Natural killer cell (primary cell): Measurements from ENCODE around the gene SGCD. TPM values are rescaled to one million over a fixed set of nuclear protein-coding genes. Genes with fewer than 3 reads are reported as not detected.

Source experiments
- ATAC-seq, 3 donors: fragments of 150-1000 bp in 2 of 3; fragments of 200-7000 bp in 1 of 3; cut with Tn5 transposase; 1 replicate in 1 of 3; 2 replicates in 2 of 3; pipeline ENCODE4 v1.10.0; 2021; ENCODE audit warnings: mild to moderate bottlenecking in 2 of 3, moderate library complexity in 2 of 3
- DNase-seq, 2 donors: peaks; one replicate each; pipeline versions ENCODE4 v3.0.0 to v3.0.0-alpha.2; 2013 to 2021; ENCODE audit warnings: mixed read lengths in 1 of 2
- H3K27ac ChIP-seq: one replicate; pipeline ENCODE4 v1.5.1; 2013; ENCODE audit warnings: mild to moderate bottlenecking, low read length
- H3K27me3 ChIP-seq: one replicate; pipeline ENCODE4 v1.6.1; 2013; ENCODE audit warnings: low read length; ENCODE audit not compliant: control insufficient read depth, insufficient read depth
- H3K36me3 ChIP-seq: one replicate; pipeline ENCODE4 v1.6.1; 2013; ENCODE audit warnings: low read length; ENCODE audit not compliant: control insufficient read depth, insufficient read depth
- H3K4me1 ChIP-seq: one replicate; pipeline ENCODE4 v1.6.1; 2013; ENCODE audit warnings: low read length; ENCODE audit not compliant: control insufficient read depth, insufficient read depth
- H3K4me3 ChIP-seq: one replicate; pipeline ENCODE4 v1.5.1; 2013; ENCODE audit warnings: low read length
- H3K9me3 ChIP-seq: one replicate; pipeline ENCODE4 v1.6.1; 2013; ENCODE audit warnings: low read length; ENCODE audit not compliant: control insufficient read depth, insufficient read depth
- H3K27ac Mint-ChIP-seq, 2 donors: one replicate each; pipeline ENCODE4 v1.8.0; 2022; ENCODE audit warnings: mild to moderate bottlenecking in 2 of 2, mixed read lengths in 2 of 2, moderate library complexity in 1 of 2
- H3K27me3 Mint-ChIP-seq, 2 donors: one replicate each; pipeline ENCODE4 v1.8.0; 2022; ENCODE audit warnings: low read depth in 2 of 2, mixed read lengths in 2 of 2
- H3K36me3 Mint-ChIP-seq: one replicate; pipeline ENCODE4 v1.8.0; 2022; ENCODE audit warnings: mixed read lengths
- H3K4me1 Mint-ChIP-seq, 2 donors: one replicate each; pipeline ENCODE4 v1.8.0; 2022; ENCODE audit warnings: mixed read lengths in 2 of 2
- H3K4me3 Mint-ChIP-seq: one replicate; pipeline ENCODE4 v1.8.0; 2022; ENCODE audit warnings: mild to moderate bottlenecking, moderate library complexity, mixed read lengths
- H3K9me3 Mint-ChIP-seq, 2 donors: one replicate each; pipeline ENCODE4 v1.8.0; 2022; ENCODE audit warnings: mixed read lengths in 2 of 2
- WGBS: methylation state at CpG from one replicate; pipeline ENCODE4 v1.1.7; 2013; ENCODE audit warnings: missing lambda C conversion rate; ENCODE audit not compliant: insufficient coverage; 5-methylcytosine and 5-hydroxymethylcytosine counted together
- intact Hi-C: fragments of 100-400 bp; cut with micrococcal nuclease; formaldehyde crosslinking; loops from one replicate; pipeline ENCODE4 v1.14.2; 2022
- total RNA-seq, 4 donors: library from RNA; stranded (reverse); fragments of 120-200 nt in 1 of 4; gene quantifications; one replicate each; pipeline versions ENCODE4 v1.2.3 to v1.2.4, GENCODE V29; 2013 to 2022
- TF ChIP-seq, protein P1 (sequence below): fragments of 200-600 bp; IDR thresholded peaks from one replicate; pipeline ENCODE4 v1.8.0; 2022; ENCODE audit warnings: antibody characterized with exemption

The SGCD gene
- total RNA-seq, 3 donors from 2014 or later (not counting 1 experiment from before 2014, with no cell fraction given) = 0.32 to 2.0 (median 1.4) TPM

DNA sequence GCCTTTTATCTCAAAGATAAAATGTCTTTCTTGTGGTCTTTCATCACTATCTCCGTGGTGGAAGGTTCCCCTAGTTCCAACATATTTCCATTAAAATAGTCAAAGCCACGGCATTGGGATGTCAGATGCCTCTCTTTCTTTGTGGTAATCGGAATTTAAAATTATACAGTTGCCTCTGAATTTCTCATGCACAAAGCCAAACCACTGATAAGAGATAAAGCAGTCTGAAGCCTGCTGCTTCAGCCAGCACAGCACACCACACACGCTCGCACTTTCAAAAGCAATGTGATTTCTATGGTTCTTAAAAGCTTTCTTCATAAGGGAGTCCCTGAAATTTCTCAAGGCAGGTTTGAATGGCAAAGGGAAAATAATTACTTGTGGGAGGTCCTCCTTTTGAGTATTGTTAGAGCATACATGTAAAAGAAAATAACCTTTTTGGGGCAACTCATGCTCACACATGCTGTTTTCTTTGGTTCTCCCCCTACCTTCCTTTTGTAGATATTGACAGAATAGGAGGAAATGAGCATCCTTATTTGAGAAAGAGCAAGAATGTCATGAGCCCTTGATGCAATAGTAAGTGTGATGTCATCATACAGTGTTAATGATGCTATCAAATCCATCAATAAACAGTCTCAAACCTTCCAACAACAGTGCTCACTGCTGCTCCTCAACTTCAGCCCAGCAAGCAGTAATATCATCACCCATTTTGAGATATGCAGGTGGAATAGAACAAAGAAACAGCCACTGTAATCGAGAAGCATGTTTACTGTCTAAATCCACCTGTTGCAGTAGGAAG lies 437.4 kb downstream of the SGCD start:
- Mint-ChIP-seq H3K4me1 (no peaks in the 10 kb centered on the region), H3K27me3 (peaks cover 18 to 60% of the 10 kb centered on the region in 2 donors), H3K4me3 (no peak overlapping the region), H3K9me3 (no peaks in the 10 kb centered on the region), H3K36me3 (no peaks in the 10 kb centered on the region), H3K27ac (no peak overlapping the region)
- DNase-seq = no peak
- no peak overlapping the region for H3K4me3 ChIP-seq
- no peaks in the 10 kb centered on the region for H3K9me3 ChIP-seq
- no peak overlapping the region for H3K27ac ChIP-seq
- no peak for ATAC-seq
- H3K27me3 ChIP-seq = no peaks in the 10 kb centered on the region
- H3K4me1 ChIP-seq = no peaks in the 10 kb centered on the region
- intact Hi-C loops = no loop called here
- no peaks in the 10 kb centered on the region for H3K36me3 ChIP-seq
- 72% methylated on average over 6 of the region's 6 CpGs for WGBS
- TF ChIP-seq, protein P1, sequence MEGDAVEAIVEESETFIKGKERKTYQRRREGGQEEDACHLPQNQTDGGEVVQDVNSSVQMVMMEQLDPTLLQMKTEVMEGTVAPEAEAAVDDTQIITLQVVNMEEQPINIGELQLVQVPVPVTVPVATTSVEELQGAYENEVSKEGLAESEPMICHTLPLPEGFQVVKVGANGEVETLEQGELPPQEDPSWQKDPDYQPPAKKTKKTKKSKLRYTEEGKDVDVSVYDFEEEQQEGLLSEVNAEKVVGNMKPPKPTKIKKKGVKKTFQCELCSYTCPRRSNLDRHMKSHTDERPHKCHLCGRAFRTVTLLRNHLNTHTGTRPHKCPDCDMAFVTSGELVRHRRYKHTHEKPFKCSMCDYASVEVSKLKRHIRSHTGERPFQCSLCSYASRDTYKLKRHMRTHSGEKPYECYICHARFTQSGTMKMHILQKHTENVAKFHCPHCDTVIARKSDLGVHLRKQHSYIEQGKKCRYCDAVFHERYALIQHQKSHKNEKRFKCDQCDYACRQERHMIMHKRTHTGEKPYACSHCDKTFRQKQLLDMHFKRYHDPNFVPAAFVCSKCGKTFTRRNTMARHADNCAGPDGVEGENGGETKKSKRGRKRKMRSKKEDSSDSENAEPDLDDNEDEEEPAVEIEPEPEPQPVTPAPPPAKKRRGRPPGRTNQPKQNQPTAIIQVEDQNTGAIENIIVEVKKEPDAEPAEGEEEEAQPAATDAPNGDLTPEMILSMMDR = no peak

DNA sequence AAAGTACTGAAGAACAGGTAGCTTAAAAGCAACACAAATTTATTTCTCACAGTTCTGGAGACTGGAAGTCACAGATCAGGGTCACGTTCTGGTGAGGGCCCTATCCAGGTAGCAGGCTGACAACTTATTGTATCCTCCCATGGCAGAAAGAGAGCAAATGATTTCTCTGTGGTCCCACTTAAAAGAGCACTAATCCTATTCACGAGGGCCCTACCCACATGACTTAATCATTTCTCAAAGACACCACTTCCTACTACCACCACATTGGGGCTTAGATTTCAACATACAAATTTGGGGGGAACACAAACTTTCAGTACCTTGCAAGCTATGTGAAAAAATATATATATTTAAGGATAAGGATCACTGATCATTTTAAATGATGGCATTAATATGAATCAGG lies 447.3 kb downstream of the SGCD start:
- H3K27me3 Mint-ChIP-seq = peaks cover 2 to 5% of the 10 kb centered on the region in 2 donors
- Histone ChIP-seq H3K27ac (no peak overlapping the region), H3K4me3 (no peak overlapping the region), H3K27me3 (no peaks in the 10 kb centered on the region), H3K9me3 (no peaks in the 10 kb centered on the region), H3K4me1 (no peaks in the 10 kb centered on the region), H3K36me3 (no peaks in the 10 kb centered on the region)
- DNase-seq (no peak), ATAC-seq (no peak)
- H3K36me3 Mint-ChIP-seq = no peaks in the 10 kb centered on the region
- no peaks in the 10 kb centered on the region for H3K4me1 Mint-ChIP-seq
- TF ChIP-seq, protein P1 = no peak
- WGBS = 70% methylated on average over 2 of the region's 2 CpGs
- no peak overlapping the region for H3K4me3 Mint-ChIP-seq
- intact Hi-C loops = no loop called here
- H3K27ac Mint-ChIP-seq = no peak overlapping the region
- H3K9me3 Mint-ChIP-seq = no peaks in the 10 kb centered on the region

DNA sequence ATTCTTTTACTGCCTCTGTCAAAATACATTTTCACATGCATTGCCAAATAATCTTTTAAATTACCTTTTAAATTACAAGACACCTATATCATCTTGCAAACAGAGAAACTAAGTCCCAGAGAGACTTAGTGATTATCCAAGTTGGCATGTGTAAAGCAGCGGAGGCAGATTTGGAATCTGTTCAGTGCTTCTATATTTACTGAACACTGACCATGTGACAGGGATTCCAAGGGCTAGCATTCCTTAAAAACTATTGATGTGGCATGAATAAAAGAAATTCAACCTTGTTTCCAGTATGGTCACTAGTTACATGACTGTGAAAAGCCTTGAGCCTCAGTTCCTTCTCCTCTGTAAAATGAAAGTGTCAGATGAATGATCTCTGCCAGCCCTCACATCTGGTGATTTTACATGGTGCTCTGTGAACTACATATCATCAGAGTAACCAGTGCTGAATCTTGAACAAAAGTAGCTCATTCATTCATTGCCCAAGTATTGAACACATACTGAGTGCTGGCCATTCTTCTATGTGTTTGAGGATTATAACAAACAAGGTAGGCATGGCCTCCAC lies 451.3 kb downstream of the SGCD start:
- Mint-ChIP-seq H3K36me3 (no peaks in the 10 kb centered on the region), H3K9me3 (no peaks in the 10 kb centered on the region), H3K27ac (no peak overlapping the region), H3K4me3 (no peak overlapping the region), H3K27me3 (peaks cover 0 to 5% of the 10 kb centered on the region in 2 donors), H3K4me1 (no peaks in the 10 kb centered on the region)
- H3K4me1 ChIP-seq = no peaks in the 10 kb centered on the region
- H3K4me3 ChIP-seq = no peak overlapping the region
- DNase-seq = no peak
- no peaks in the 10 kb centered on the region for H3K27me3 ChIP-seq
- 92% methylated on average over 1 of the region's 1 CpG for WGBS
- H3K27ac ChIP-seq = no peak overlapping the region
- TF ChIP-seq, protein P1 = no peak
- H3K36me3 ChIP-seq = no peaks in the 10 kb centered on the region
- ATAC-seq = no peak
- intact Hi-C loops = no loop called here
- H3K9me3 ChIP-seq = no peaks in the 10 kb centered on the region
